K562 (cell line): ENCODE data around the gene XRCC5. TPM values are rescaled to one million over a fixed set of nuclear protein-coding genes. Genes with fewer than 3 reads are reported as not detected.

ENCODE experiments used
- ATAC-seq: fragments of 200-7000 bp; cut with Tn5 transposase; 3 replicates; pipeline ENCODE4 v1.9.1; 2020; ENCODE audit warnings: moderate library complexity
- BruUV-seq: library from RNA; stranded (reverse); fragments of 400-500 nt; replicated peaks from 2 replicates; lab custom pipeline; 2021; lab: Mats Ljungman, UMichigan
- CTCF ChIA-PET: fragments of 300-600 bp; formaldehyde crosslinking; extraction: SDS; loops from one replicate; lab custom pipeline; 2021; ENCODE audit warnings: low intra/inter-chr PET ratio; lab: Yijun Ruan, JAX
- POLR2A ChIA-PET: fragments of 300-600, 350-650 bp; sonication (Branson Sonifier 250); formaldehyde crosslinking; extraction: SDS; loops from one replicate; lab custom pipeline; 2021; ENCODE audit warnings: antibody characterized with exemption, inconsistent platforms; lab: Yijun Ruan, JAX
- DNase-seq, 4 experiments: peaks; one replicate each; pipeline versions ENCODE4 v3.0.0 to v3.0.0-alpha.2; 2011 to 2018; ENCODE audit warnings: low spot score in 3 of 4, mixed read lengths in 3 of 4; ENCODE audit errors: extremely low read depth in 1 of 4
- FAIRE-seq: peaks from 2 replicates; lab custom pipeline; 2011; peaks lifted over from hg19 to GRCh38; lab: Jason Lieb, UNC
- H2AFZ ChIP-seq: 2 replicates; pipeline ENCODE4 v1.6.0; 2011; ENCODE audit warnings: low read depth, low read length, control low read depth, inconsistent platforms
- H3K27ac ChIP-seq: fragments of 200-600 bp; 3 replicates; pipeline ENCODE4 v1.8.0; 2011; ENCODE audit warnings: low read depth, mild to moderate bottlenecking, control low read depth, inconsistent platforms, low read length, moderate library complexity, mixed read lengths; ENCODE audit errors: extremely low read depth
- H3K27me3 ChIP-seq, 2 experiments: fragments of 300-600 bp in 1 of 2; 2 replicates in 1 of 2; 3 replicates in 1 of 2; pipeline versions ENCODE4 v1.6.0 to v1.8.0; 2011; ENCODE audit warnings: inconsistent platforms in 2 of 2, low read length in 2 of 2, mild to moderate bottlenecking in 1 of 2, mixed read lengths in 1 of 2, moderate library complexity in 1 of 2; ENCODE audit not compliant: control insufficient read depth in 2 of 2, insufficient read depth in 2 of 2
- H3K36me3 ChIP-seq: fragments of 300-600 bp; 3 replicates; pipeline ENCODE4 v1.8.0; 2011; ENCODE audit warnings: mild to moderate bottlenecking, low read length, inconsistent platforms; ENCODE audit not compliant: control insufficient read depth, insufficient read depth
- H3K4me1 ChIP-seq, 2 experiments: fragments of 200-600 bp in 1 of 2; replicated peaks in 1 of 2; 2 replicates in 1 of 2; 3 replicates in 1 of 2; pipeline versions ENCODE4 v1.5.1 to v1.8.0; 2011; ENCODE audit warnings: inconsistent platforms in 2 of 2, low read length in 2 of 2, mild to moderate bottlenecking in 1 of 2, mixed read lengths in 1 of 2, moderate library complexity in 1 of 2; ENCODE audit not compliant: control insufficient read depth in 2 of 2, insufficient read depth in 2 of 2
- H3K4me2 ChIP-seq: 2 replicates; pipeline ENCODE4 v1.6.1; 2011; ENCODE audit warnings: low read length, control low read depth, inconsistent platforms, mixed read lengths; ENCODE audit not compliant: insufficient read depth
- H3K4me3 ChIP-seq: fragments of 200-600 bp; sonication (generic), shearing (Covaris generic); 2 replicates; pipeline ENCODE4 v1.5.1; 2016; ENCODE audit warnings: control low read depth, inconsistent platforms
- H3K79me2 ChIP-seq: fragments of 200-600 bp; 3 replicates; pipeline ENCODE4 v1.8.0; 2011; ENCODE audit warnings: low read length, inconsistent platforms; ENCODE audit not compliant: control insufficient read depth, insufficient read depth
- H3K9ac ChIP-seq, 2 experiments: 2 replicates each; pipeline versions ENCODE4 v1.6.0 to v1.6.1; 2011; ENCODE audit warnings: low read depth in 2 of 2, low read length in 2 of 2, control low read depth in 1 of 2, inconsistent platforms in 1 of 2, mild to moderate bottlenecking in 1 of 2, mixed read lengths in 1 of 2; ENCODE audit not compliant: insufficient read depth in 1 of 2
- H3K9me1 ChIP-seq: one replicate; pipeline ENCODE4 v1.6.0; 2011; ENCODE audit warnings: inconsistent platforms, mild to moderate bottlenecking, low read length, moderate library complexity; ENCODE audit not compliant: control insufficient read depth, insufficient read depth
- H3K9me3 ChIP-seq: replicated peaks from 2 replicates; pipeline ENCODE4 v1.5.1; 2011; ENCODE audit warnings: low read depth, low read length, inconsistent platforms; ENCODE audit not compliant: control insufficient read depth, insufficient read depth
- H4K20me1 ChIP-seq: replicated peaks from 2 replicates; pipeline ENCODE4 v1.6.1; 2011; ENCODE audit warnings: low read length, inconsistent platforms, mixed read lengths; ENCODE audit not compliant: control insufficient read depth, insufficient read depth
- ADNP ChIP-seq: fragments of 200-800 bp; sonication (Bioruptor generic); IDR thresholded peaks from 2 replicates; pipeline ENCODE4 v1.6.1; 2016; ENCODE audit warnings: missing genetic modification characterization, missing compliant biosample characterization
- ELF2 ChIP-seq: fragments of 250-450 bp; sonication (Bioruptor Pico); IDR thresholded peaks from 2 replicates; pipeline ENCODE4 v1.5.0; 2021; ENCODE audit warnings: mild to moderate bottlenecking
- EP400 ChIP-seq: fragments of 450-650 bp; IDR thresholded peaks from 2 replicates; pipeline ENCODE4 v1.6.1; 2017; ENCODE audit warnings: antibody characterized with exemption, mild to moderate bottlenecking, moderate library complexity
- FOXK1 ChIP-seq: sonication (generic); formaldehyde crosslinking; IDR thresholded peaks from 2 replicates; pipeline ENCODE4 v1.8.0; 2022; ENCODE audit warnings: missing genetic modification reagents, mild to moderate bottlenecking, borderline replicate concordance
- GATAD2A ChIP-seq: fragments of 450-650 bp; IDR thresholded peaks from 2 replicates; pipeline ENCODE4 v1.6.1; 2017
- HSF4 ChIP-seq: fragments of 250-450 bp; sonication (Bioruptor Pico); IDR thresholded peaks from 2 replicates; pipeline ENCODE4 v2.1.2; 2022; ENCODE audit warnings: mild to moderate bottlenecking, moderate library complexity, borderline replicate concordance
- L3MBTL2 ChIP-seq: fragments of 450-650 bp; IDR thresholded peaks from 2 replicates; pipeline ENCODE4 v1.6.1; 2016; ENCODE audit warnings: mild to moderate bottlenecking, moderate library complexity
- MYC ChIP-seq, 2 experiments: fragments of 250-450 bp in 1 of 2; sonication (Bioruptor Pico) in 1 of 2; IDR thresholded peaks; 2 replicates each; pipeline versions ENCODE4 v1.5.1 to v1.6.1; 2012 to 2021; ENCODE audit warnings: low read depth in 2 of 2, borderline replicate concordance in 1 of 2, improper control_type of control experiment in 1 of 2, low read length in 1 of 2, mild to moderate bottlenecking in 1 of 2, moderate library complexity in 1 of 2
- NR2C1 ChIP-seq, 2 experiments: fragments of 450-650 bp; IDR thresholded peaks; 2 replicates each; pipeline ENCODE4 v1.6.1; 2017; ENCODE audit warnings: mild to moderate bottlenecking in 2 of 2, antibody characterized with exemption in 1 of 2, inconsistent platforms in 1 of 2, missing compliant biosample characterization in 1 of 2, missing genetic modification characterization in 1 of 2
- POLR2G ChIP-seq: fragments of 200-400 bp; formaldehyde crosslinking; IDR thresholded peaks from 2 replicates; pipeline ENCODE4 v1.6.1; 2017; ENCODE audit warnings: low read depth, mild to moderate bottlenecking, antibody characterized with exemption, low read length, moderate library complexity
- RBM14 ChIP-seq: fragments of 200-400 bp; formaldehyde crosslinking; IDR thresholded peaks from 2 replicates; pipeline ENCODE4 v1.6.1; 2018; ENCODE audit warnings: low read depth, mild to moderate bottlenecking, low read length, moderate library complexity, borderline replicate concordance; ENCODE audit not compliant: insufficient read depth
- SREBF1 ChIP-seq: fragments of 150-350 bp; IDR thresholded peaks from 2 replicates; pipeline ENCODE4 v1.6.1; 2014; ENCODE audit warnings: antibody characterized with exemption, low read depth, low read length, borderline replicate concordance
- SRSF3 ChIP-seq: fragments of 200-400 bp; formaldehyde crosslinking; IDR thresholded peaks from 2 replicates; pipeline ENCODE4 v1.6.1; 2016; ENCODE audit warnings: mild to moderate bottlenecking, low read length, moderate library complexity; ENCODE audit not compliant: insufficient read depth
- YY1 ChIP-seq, 3 experiments: IDR thresholded peaks; 2 replicates each; pipeline ENCODE4 v1.6.1; 2011; ENCODE audit warnings: low read length in 2 of 3, mild to moderate bottlenecking in 2 of 3, moderate library complexity in 2 of 3, borderline replicate concordance in 1 of 3, control low read depth in 1 of 3, low read depth in 1 of 3; ENCODE audit not compliant: insufficient read depth in 3 of 3, insufficient replicate concordance in 2 of 3, control insufficient read depth in 1 of 3, insufficient read length in 1 of 3; ENCODE audit errors: extremely low read depth in 1 of 3
- ZNF143 ChIP-seq: sonication (generic); formaldehyde crosslinking; IDR thresholded peaks from 2 replicates; pipeline ENCODE4 v1.9.0; 2022; ENCODE audit warnings: mild to moderate bottlenecking, missing genetic modification reagents
- ZNF274 ChIP-seq: IDR thresholded peaks from 2 replicates; pipeline ENCODE4 v1.6.1; 2011; ENCODE audit warnings: low read depth, mild to moderate bottlenecking, low read length, moderate library complexity, borderline replicate concordance
- ZNF431 ChIP-seq: sonication (generic); formaldehyde crosslinking; IDR thresholded peaks from 2 replicates; pipeline ENCODE4 v1.8.0; 2022; ENCODE audit warnings: mild to moderate bottlenecking, missing genetic modification reagents
- WGBS: fragments of 100-300 bp; shearing (Covaris generic); methylation state at CpG from one replicate; pipeline ENCODE4 v1.1.6; 2016; ENCODE audit warnings: low coverage, mixed read lengths; ENCODE audit not compliant: insufficient coverage; ENCODE audit errors: missing lambda C conversion rate; 5-methylcytosine and 5-hydroxymethylcytosine counted together
- in situ Hi-C: fragments of 300-500 bp; cut with MboI; formaldehyde crosslinking; loops from 4 replicates; pipeline ENCODE4 v1.15.0; 2018; ENCODE audit warnings: inconsistent platforms, mixed read lengths
- intact Hi-C: fragments of 100-400 bp; cut with micrococcal nuclease; formaldehyde crosslinking; loops from 2 replicates; pipeline ENCODE4 v1.14.2; 2022
- polyA plus RNA-seq, 8 experiments: library from polyadenylated mRNA; depleted of rRNA in 4 of 8; stranded (reverse) in 5 of 8; unstranded in 3 of 8; fragments of >200 nt; fragmentation: Nextera tagmentation in 2 of 8; fragmentation: Illumina TruSeq in 1 of 8; extraction: Ambion mirVana in 2 of 8; extraction: Trizol in 1 of 8; gene quantifications; 2 replicates each; pipeline versions ENCODE4 v1.2.1 to v1.2.3, GENCODE V29; 2011 to 2014; ENCODE audit warnings: inconsistent platforms in 1 of 8, missing spikeins in 1 of 8
- total RNA-seq, 7 experiments: library from RNA; depleted of rRNA in 6 of 7; stranded (reverse); fragments of >200 nt in 6 of 7; fragmentation: Illumina TruSeq in 2 of 7; extraction: Trizol in 2 of 7; gene quantifications; 2 replicates each; pipeline versions ENCODE4 v1.2.1 to v1.2.3, GENCODE V29; 2011 to 2021; ENCODE audit warnings: low replicate concordance in 1 of 7
- TF ChIP-seq, protein P1 (sequence below): fragments of 250-450 bp; sonication (Bioruptor Pico); IDR thresholded peaks from 2 replicates; pipeline ENCODE4 v1.9.0; 2021; ENCODE audit warnings: mild to moderate bottlenecking
- TF ChIP-seq, protein P2 (sequence below): sonication (generic); formaldehyde crosslinking; IDR thresholded peaks from 2 replicates; pipeline ENCODE4 v1.8.0; 2023; ENCODE audit warnings: mild to moderate bottlenecking, missing genetic modification reagents

The XRCC5 gene
- total and polyA plus RNA-seq, 9 of the 15 experiments (the other 6 are each of a cell fraction or from before 2014, with no cell fraction given), result 168 to 551 (median 297) TPM

DNA sequence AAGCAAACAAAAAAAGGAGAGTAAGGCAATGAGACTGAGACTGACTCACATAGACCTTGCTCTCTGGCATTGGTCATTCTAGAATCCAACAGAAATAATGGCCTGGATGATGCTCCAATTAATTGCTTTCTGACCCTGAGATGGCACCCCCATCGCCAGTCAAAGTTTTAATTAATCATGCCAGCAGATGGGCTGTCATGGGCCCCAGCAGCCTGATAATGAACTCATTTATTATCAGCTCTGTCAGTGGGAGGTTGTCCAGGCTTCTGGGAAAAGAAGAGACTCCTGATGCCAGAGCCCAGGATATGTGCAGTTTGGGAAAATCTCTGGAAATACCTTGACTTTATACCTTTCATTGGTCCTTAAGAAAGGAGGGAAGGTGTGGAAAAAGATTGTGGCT lies 115.2 kb downstream of the XRCC5 start:
- TF ChIP-seq L3MBTL2, result no peak
- TF ChIP-seq NR2C1 (IDR thresholded peaks at IDR 0.05), result no peak
- TF ChIP-seq NR2C1 (tag; IDR thresholded peaks at IDR 0.05), result no peak
- TF ChIP-seq, protein P1, sequence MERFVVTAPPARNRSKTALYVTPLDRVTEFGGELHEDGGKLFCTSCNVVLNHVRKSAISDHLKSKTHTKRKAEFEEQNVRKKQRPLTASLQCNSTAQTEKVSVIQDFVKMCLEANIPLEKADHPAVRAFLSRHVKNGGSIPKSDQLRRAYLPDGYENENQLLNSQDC, result no peak
- TF ChIP-seq YY1 (IDR thresholded peaks at IDR 0.05; ENCODE audit: borderline replicate concordance in 1 of 3, control insufficient read depth in 1 of 3, extremely low read depth in 1 of 3, insufficient read depth in 3 of 3, insufficient read length in 1 of 3, insufficient replicate concordance in 2 of 3, low read depth in 1 of 3, low read length in 2 of 3), result no peak
- no peak for TF ChIP-seq SRSF3
- no peak for TF ChIP-seq RBM14
- no peak for TF ChIP-seq EP400
- TF ChIP-seq HSF4, result no peak
- no peak for TF ChIP-seq ZNF143 (CRISPR knock-in tag)
- no peak for TF ChIP-seq ZNF431 (CRISPR knock-in tag)
- TF ChIP-seq ZNF274, result no peak
- TF ChIP-seq, protein P2, sequence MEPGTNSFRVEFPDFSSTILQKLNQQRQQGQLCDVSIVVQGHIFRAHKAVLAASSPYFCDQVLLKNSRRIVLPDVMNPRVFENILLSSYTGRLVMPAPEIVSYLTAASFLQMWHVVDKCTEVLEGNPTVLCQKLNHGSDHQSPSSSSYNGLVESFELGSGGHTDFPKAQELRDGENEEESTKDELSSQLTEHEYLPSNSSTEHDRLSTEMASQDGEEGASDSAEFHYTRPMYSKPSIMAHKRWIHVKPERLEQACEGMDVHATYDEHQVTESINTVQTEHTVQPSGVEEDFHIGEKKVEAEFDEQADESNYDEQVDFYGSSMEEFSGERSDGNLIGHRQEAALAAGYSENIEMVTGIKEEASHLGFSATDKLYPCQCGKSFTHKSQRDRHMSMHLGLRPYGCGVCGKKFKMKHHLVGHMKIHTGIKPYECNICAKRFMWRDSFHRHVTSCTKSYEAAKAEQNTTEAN (CRISPR knock-in tag), result no peak
- TF ChIP-seq ADNP (tag), result no peak
- TF ChIP-seq GATAD2A, result no peak
- no peak for TF ChIP-seq SREBF1
- no peak for TF ChIP-seq FOXK1
- no peak for TF ChIP-seq POLR2G
- TF ChIP-seq ELF2, result no peak
- no peak for TF ChIP-seq MYC (IDR thresholded peaks at IDR 0.05; ENCODE audit: low read depth, low read length)
- TF ChIP-seq MYC (CRISPR knock-in tag; IDR thresholded peaks at IDR 0.05; ENCODE audit: borderline replicate concordance, low read depth), result no peak
- in situ Hi-C loops, result loop anchor here (25.0 kb wide), 1 partner anchor 438 kb away; no protein-coding TSS in a partner anchor
- DNase-seq (no peak), ATAC-seq (no peak), FAIRE-seq (no peak)
- Histone ChIP-seq H3K27me3 (no peaks in the 10 kb centered on the region), H3K4me1 (peaks cover 0 to 7% of the 10 kb centered on the region in 2 experiments; a peak in 4 of 5 replicates), H2AFZ (no peak overlapping the region), H3K9ac (no peak overlapping the region), H3K4me3 (no peak overlapping the region), H3K9me1 (no peaks in the 10 kb centered on the region), H3K36me3 (no peaks in the 10 kb centered on the region), H3K9me3 (no peaks in the 10 kb centered on the region), H3K79me2 (no peaks in the 10 kb centered on the region), H3K27ac (no peak overlapping the region), H4K20me1 (no peaks in the 10 kb centered on the region), H3K4me2 (no peak overlapping the region)
- no TSS peak for BruUV-seq
- ChIA-PET POLR2A (no interaction called here), CTCF (no interaction called here)
- intact Hi-C loops, result loop anchor here (5.0 kb wide), 2 partner anchors 178 to 293 kb away; no protein-coding TSS in a partner anchor
- 38% methylated on average over 1 of the region's 1 CpG for WGBS
